Measurements from ENCODE around the gene MTCP1.

GRCh38 chrX:155065035-155065734 is 5.8 kb downstream of the MTCP1 start:
- no peak for TF ChIP-seq CTCF (IDR thresholded peaks at IDR 0.05; ENCODE audit: low read depth, low read length, poor library complexity, severe bottlenecking)
- TF ChIP-seq EZH2phosphoT487 (IDR thresholded peaks at IDR 0.05; ENCODE audit: borderline replicate concordance, low read length) = no peak
